Endothelial cell of umbilical vein (primary cell): ENCODE results near the gene VTI1A.

Experiments used
- CTCF ChIP-seq, 2 donors: IDR thresholded peaks; 1 replicate in 1 of 2; 2 replicates in 1 of 2; pipeline ENCODE4 v1.5.1; 2011; ENCODE audit warnings: low read length in 2 of 2, mild to moderate bottlenecking in 2 of 2, moderate library complexity in 2 of 2, control low read depth in 1 of 2, inconsistent platforms in 1 of 2, low read depth in 1 of 2; ENCODE audit not compliant: insufficient read depth in 1 of 2; ENCODE audit errors: extremely low read depth in 1 of 2
- EZH2 ChIP-seq: IDR thresholded peaks from 2 replicates; pipeline ENCODE4 v1.6.1; 2012; ENCODE audit warnings: borderline replicate concordance, low read depth, mild to moderate bottlenecking, moderate library complexity, low read length, inconsistent platforms; ENCODE audit not compliant: severe bottlenecking
- GATA2 ChIP-seq: IDR thresholded peaks from 2 replicates; pipeline ENCODE4 v1.7.0; 2011; ENCODE audit warnings: low read depth, mild to moderate bottlenecking, moderate library complexity, mixed read lengths, low read length; ENCODE audit not compliant: insufficient read length, insufficient read depth
- POLR2A ChIP-seq: IDR thresholded peaks from 2 replicates; pipeline ENCODE4 v1.6.1; 2012; ENCODE audit warnings: low read depth, mild to moderate bottlenecking, control low read depth, low read length
- POLR2AphosphoS5 ChIP-seq: IDR thresholded peaks from 2 replicates; pipeline ENCODE4 v1.6.1; 2012; ENCODE audit warnings: low read depth, mild to moderate bottlenecking, control low read depth, low read length, moderate library complexity; ENCODE audit not compliant: insufficient read depth

GRCh38 chr10:112773783-112774182, 326.8 kb downstream of the VTI1A start:
- TF ChIP-seq CTCF (IDR thresholded peaks at IDR 0.05; ENCODE audit: extremely low read depth in 1 of 2, insufficient read depth in 1 of 2, low read depth in 1 of 2, low read length in 2 of 2) (no peak), GATA2 (no peak), EZH2 (no peak), POLR2A (no peak), POLR2AphosphoS5 (no peak)
